ENCODE measurements around the gene TTC8. TPM values are rescaled to one million over a fixed set of nuclear protein-coding genes. Genes with fewer than 3 reads are reported as not detected.
"Not testable (repeated sequence)": the region's sequence is repeated elsewhere in the genome, so short reads cannot be mapped to it uniquely, and the experiment has no call there.

TTC8 gene
- total RNA-seq, 1 donor, result 8.9 TPM

DNA sequence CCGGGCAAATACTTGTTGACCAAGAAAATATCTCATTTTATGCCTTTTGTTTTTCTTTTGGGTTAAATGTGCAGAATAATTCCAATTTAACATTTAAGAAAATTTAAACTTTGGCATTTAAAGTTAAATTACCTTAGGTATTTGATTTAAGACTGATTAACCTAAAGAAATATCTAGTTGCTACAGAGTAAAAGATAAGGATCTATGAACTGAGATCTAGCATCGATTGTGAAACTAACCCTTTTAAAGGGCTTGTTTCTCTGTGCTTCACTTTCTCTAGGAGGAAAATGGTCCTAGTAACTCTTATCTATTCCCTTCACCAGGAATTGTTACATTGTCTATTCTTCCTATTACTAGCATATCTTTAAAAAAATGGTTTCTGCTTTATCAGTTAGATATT lies 2.6 kb upstream of the TTC8 start:
- DNase-seq (ENCODE audit: low read depth in 2 of 3, low spot score in 2 of 3), result no peak

DNA sequence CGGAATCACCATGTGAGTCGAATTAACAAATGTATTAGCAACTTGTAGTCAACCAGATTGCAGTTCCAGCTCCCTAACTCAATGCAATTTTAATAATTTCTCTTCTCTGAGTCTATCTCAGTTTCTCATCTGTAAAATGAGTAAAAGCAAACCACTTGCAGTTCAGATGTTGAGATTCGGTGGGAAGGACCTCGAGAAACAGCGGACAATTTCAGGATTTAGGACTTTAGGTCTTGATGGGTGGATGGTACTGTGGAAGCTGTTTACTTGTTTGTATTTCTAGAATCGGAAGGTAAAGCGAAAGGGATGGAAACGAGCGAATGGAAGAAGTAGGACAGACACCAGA lies 510 bp upstream of the TTC8 start:
- no peak for DNase-seq (ENCODE audit: low read depth in 2 of 3, low spot score in 2 of 3)

DNA sequence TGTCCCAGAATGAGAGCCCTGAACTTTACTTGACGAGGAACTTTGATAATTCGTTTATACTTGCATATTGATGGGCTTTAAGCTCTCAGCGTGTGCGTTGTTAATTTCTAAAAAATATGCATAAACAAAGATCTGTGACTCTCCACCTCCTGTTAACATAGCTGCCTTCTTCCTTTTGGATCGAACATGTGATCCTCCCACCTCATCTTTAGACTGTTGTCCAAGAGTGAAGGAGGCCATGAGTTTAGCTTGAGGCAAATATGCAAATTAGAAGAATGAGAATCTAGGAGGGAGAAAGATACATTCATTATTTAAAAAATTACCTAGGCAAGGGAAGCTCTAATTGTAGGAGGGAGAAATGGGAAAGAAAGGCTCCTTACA lies 617 bp downstream of the TTC8 start:
- peak in 2 of 3 donors; percentile 9 to 15 for DNase-seq (ENCODE audit: low read depth in 2 of 3, low spot score in 2 of 3)

DNA sequence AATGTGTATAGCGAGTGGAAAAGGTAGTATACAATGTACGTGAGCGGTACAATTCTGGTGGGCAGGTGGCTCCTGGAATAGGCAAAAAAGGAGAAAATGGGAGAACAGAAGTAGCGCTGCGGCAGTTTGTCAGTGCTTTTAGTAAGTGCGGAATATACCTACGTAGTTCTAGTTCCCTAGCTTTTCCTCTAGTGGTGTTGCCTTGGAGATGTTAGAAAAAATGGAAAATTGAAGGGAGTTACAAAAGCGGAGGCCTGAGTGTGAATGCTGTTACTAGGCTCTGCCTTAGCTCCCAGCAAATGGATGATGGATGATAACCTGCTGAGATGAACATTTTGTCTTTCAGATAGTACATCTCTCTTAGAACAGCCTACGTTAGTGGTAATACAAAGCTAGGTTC lies 1.1 kb downstream of the TTC8 start:
- no peak for DNase-seq (ENCODE audit: low read depth in 2 of 3, low spot score in 2 of 3)

DNA sequence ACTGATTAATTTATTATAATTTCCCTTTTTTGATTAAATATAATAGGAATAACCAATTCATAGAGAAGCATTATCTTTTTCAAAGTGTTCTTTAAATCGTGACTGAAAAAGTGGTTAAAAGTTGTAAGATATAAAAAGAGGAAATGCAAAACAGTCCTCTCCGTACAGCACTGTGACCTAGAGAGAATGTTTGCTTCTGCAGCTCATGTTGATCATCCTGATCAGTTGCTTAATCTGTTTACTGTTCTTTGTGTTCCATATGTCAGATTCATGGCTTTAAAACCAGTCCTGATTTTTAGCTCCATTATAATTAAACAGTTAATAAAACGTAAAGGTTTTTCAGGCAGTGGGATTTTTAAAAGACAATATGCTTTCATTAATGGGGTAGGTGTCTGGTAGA lies 4.7 kb downstream of the TTC8 start:
- DNase-seq (ENCODE audit: low read depth in 2 of 3, low spot score in 2 of 3), result peak in 2 of 3 donors; percentile 5 to 21

DNA sequence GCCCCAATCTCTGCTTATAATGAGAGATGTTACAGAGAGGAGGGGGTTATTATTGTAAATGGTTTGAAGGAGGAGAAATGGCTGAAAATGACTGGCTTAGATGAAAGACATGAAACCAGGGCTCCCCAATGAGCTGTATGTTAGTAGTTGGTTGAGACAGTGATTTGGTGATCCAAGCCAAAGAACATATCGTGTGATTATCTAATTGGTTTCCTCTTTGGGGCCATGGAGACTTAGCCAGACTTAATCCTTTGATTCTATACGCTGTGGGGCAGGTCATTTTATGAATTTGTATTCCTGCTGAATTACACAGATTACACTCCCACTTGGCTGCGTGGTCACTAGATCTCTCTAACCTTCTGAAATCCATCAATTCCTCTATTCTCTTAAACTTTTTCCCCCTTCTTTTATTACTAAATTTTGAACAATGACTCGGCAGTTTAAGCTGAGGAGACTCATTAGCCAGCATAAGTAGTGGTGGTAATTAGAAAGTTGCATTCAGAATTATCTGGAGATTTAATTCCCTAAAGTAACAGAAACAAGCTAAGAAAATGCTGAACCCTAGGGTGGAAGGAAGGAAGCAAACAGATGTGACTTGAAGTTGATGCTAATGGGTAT lies 5.3 kb downstream of the TTC8 start:
- DNase-seq (ENCODE audit: low read depth in 2 of 3, low spot score in 2 of 3), result peak in 1 of 3 donors; percentile 13

DNA sequence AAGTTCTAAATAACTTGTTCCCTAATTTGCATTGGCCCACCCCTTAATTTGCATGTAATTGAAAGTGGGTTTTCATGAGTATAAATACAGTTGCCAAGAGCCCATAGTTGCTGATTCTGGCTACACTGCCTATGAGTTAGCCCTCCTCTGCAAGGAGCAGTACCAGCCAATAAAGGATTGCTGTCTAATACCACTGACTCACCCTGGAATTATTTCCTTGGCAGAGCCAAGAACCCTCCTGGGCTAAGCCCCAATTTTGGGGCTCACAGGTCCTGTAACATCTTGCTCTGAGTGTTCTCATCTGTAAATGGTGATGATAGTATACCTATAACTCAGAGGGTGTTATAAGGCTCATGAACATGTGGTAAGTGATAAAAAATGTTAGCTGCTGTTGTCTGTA lies 6.8 kb downstream of the TTC8 start:
- DNase-seq (ENCODE audit: low read depth in 2 of 3, low spot score in 2 of 3), result no peak

DNA sequence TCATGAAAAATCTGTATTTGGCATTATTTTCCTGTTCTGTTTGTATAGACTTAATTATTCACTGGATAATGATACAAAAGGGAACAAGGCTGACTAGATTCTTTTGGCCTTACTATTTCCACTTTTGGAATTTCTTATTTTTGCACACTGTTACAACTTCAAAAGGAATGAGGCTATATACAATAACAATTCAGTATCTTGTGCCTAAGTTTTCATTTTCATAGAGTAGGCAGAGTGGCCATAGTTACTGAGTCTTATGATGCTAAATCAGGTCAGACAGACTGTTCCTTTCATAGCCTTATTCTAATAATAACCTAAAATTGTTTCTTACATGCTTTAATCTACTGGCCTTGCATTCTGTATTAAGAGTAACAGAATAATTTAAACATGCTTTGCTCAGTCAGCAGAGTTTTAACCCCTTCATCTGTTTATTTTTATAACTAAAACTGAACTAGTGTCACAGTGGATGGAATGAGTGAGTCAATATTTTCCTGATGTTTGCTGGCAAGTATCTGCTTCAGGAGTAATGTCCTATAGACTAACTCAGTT lies 10.5 kb downstream of the TTC8 start:
- DNase-seq (ENCODE audit: low read depth in 2 of 3, low spot score in 2 of 3), result no peak

DNA sequence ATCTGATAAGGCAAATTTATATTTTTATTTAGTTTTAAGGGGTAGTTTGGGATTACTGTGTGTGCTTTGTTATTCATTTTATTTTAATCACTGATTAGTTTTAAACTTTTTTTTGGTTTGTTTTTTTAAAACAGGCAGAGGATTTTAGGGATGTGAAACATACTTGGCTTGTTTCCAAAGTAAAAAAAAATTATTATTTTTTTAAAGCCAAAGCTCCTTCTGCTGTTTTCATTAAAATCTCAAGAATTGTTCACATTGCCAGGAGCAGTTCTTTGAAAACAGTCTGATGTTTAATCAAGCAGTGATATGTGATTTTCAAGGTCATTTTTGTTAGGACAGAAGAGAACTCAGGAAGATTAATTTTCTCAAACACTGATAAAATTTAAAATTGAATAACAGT lies 11.2 kb downstream of the TTC8 start:
- no peak for DNase-seq (ENCODE audit: low read depth in 2 of 3, low spot score in 2 of 3)

DNA sequence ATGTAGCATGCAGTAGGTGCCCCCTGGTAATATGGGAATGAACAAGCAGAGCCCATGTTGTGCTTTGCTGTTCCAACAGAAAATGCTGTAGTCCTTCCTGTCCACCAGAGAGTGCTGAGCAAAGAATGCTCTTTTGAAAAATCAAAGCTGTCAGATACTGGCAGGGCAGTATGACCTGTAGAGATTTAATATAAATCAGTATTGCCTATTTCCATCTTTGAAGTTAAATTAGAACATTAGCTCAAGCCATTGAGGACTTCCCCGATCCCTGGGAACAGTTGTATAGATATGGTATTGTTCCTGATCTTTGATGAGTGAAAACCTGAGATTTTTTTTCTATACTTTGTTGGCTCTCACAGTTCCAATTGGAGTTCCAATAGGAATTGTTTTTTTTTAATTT lies 13.0 kb downstream of the TTC8 start:
- DNase-seq (ENCODE audit: low read depth in 2 of 3, low spot score in 2 of 3), result no peak

DNA sequence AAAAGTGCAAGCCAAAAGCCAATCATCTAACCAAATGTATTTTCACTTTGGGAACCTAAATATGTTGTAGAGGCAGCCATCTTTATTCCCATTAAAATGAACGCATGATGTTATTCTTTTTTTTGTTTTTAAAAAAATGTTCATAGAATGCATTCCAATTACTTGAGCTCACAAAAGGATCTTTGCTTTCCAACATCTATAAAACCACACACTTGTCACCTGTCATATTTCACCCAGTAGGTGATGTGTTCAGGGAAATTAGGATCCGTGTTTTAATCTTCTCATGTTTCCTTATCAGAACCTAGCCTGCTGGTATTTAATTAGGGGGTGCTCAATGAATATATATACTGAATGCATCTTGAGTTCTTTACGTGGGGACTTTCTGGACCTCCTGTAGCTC lies 13.6 kb downstream of the TTC8 start:
- DNase-seq (ENCODE audit: low read depth in 2 of 3, low spot score in 2 of 3), result no peak

DNA sequence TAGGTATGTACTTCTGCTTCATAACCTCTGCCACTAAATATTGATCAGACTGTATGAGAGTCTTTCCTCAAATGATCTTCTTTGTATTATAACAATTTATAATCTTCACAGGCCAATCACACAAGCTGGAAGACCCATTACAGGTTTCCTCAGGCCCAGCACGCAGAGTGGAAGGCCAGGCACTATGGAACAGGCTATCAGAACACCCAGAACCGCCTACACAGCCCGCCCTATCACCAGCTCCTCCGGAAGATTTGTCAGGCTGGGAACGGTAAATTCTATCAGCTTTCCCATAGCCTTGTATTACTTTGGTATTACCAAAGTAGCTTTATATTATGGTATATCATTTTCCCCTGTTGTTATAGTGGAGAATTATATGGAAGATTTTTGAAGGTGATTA lies 16.5 kb downstream of the TTC8 start:
- no peak for DNase-seq (ENCODE audit: low read depth in 2 of 3, low spot score in 2 of 3)

DNA sequence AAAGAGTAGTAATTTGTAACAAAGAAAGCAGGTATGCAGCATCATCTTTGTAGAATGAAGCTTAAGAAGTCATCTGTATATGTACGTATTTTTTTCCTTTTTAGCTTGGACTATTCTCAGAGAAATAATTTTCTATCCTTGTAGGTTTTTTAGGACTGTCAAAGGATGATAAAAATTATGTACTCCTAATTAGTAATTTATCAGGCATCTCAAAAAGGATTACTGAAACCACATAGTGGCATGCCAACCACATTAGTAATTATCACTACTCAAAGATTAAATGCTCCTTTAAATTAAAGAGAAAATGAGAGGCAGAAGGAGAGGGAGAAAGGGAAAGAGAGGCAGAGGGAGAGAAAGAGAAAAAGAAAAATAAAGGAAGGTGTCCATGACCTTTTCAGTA lies 17.3 kb downstream of the TTC8 start:
- DNase-seq (ENCODE audit: low read depth in 2 of 3, low spot score in 2 of 3), result no peak

DNA sequence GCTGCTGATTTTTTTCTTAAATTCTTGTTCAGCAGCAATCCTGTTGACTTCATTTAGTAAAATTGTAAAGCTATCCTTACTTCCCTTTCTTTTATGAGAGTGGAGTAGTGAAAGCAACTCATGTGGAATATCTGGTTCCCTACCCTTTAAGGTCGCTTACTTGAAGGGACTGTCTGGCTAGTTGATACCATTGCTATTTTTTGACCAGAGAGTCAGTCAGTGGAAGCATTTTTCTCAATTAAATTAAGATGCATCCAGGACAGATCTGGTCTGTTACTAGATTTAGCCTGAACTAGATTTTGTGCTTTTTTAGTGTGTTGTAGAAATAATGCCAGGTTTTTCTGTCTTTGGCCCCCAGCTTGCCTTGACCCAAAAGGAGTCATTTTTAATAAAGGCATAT lies 18.0 kb downstream of the TTC8 start:
- DNase-seq (ENCODE audit: low read depth in 2 of 3, low spot score in 2 of 3), result no peak

DNA sequence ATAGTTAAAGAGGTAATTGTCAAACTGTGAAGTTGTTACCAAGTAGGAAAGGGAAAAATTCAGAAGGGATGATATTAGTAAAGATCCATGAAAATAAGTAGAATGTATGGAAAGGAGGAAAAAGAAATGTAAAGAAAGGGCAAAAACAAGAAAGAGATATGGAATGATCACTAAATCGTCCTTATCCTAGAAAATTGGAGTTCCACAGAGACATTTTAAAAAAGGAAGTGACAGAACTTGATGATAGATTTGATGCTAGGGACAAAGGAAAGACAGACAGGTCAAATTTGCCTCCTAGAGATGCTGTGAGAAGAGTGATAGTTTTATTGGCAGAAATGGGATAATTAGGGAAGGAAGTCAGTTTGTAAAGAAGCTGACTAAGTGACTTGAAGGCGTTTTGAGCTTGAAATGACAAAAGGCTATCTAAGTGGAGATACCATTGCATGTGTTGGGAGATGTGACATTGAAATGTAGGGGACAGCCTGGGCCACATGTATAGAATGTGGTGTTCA lies 20.6 kb downstream of the TTC8 start:
- DNase-seq (ENCODE audit: low read depth in 2 of 3, low spot score in 2 of 3), result no peak

DNA sequence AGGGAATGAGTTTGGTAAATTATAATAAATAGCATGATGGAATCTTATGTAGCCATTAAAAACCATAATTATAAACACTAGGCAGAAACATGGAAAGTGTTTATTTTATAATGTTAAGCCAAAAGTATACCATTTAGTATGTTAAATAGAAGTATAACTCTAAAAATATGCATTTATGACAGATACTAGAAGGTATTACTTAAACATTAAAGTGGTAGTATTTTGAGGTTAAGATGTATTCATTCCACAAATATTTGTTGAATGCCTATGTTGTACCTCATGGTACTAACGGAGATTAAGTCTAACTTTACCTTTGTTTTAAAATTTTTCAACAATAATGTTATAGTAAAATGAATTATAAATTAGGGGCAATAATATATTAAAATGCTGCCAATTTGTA lies 24.1 kb downstream of the TTC8 start:
- DNase-seq (ENCODE audit: low read depth in 2 of 3, low spot score in 2 of 3), result no peak

DNA sequence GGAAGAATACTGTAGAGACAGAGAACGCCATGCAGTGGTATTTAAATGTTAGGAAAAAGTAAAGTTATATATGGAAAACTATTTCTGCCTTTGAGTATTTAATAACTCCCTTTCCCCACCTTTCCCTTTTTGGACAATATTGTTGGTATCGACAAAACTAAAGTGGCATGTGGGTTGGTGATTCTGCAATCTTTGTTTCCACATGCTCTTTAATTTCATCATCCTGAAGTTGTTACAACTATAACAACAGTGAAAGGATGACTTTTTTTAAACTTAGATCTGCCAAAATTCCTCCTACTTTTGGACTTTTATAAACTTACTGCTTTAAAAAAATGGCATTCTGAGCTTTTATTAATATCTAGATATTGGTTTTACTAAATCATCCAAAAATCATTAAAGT lies 25.3 kb downstream of the TTC8 start:
- DNase-seq (ENCODE audit: low read depth in 2 of 3, low spot score in 2 of 3), result no peak

DNA sequence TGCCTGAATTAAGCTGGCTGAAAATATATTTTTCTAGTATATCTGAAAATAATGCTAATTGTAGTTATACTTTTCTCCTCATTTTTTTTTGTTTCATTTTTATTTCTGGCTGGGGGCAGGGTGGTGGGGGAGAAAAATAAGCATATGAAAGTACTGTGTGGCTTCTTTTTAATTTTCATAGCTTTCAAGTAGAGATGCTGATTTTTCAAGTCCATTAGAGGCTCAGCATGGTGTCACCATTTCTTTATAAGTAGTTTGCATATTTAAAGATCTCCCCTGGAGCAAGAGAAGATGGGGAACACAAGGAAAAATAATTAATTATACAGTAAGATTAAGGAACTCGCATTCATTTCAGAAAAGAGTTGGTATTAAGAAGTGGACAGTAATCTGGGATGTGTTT lies 27.1 kb downstream of the TTC8 start:
- no peak for DNase-seq (ENCODE audit: low read depth in 2 of 3, low spot score in 2 of 3)

DNA sequence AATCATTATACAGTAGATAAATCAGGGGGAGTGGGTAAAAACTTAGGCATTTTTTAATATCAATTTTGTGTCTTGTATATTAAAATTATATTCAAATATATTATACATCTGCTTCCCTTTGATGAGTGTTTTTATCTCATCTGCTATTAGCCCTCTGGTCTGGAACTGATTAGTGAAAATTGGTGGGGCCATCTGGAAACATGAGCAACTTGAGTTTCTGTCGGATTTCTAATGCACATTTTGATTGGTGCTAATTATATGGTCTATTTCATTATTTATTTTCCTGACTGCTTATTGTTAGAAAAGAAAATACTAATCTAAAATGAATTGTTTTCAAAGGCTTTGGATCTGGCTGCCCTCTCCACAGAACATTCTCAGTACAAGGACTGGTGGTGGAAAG lies 28.2 kb downstream of the TTC8 start:
- DNase-seq (ENCODE audit: low read depth in 2 of 3, low spot score in 2 of 3), result no peak

DNA sequence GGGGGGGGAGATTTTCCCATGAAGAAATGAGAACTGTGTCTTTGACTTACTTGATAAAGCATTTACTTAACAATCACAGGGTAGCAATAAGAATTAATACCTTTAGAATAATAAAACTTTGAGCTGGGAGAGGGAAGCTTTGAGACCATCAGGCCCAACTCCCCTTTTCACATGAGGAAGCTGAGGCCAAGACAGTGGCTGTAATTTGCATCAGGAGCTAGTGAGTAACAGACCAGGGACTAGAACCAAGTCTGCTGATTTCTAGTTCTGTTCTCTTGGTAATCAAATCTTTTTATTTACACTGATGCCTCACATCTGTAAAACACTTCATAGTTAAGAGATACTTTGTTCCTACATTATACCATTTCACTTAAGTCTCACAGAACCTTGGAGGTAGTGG lies 28.7 kb downstream of the TTC8 start:
- DNase-seq (ENCODE audit: low read depth in 2 of 3, low spot score in 2 of 3), result no peak

DNA sequence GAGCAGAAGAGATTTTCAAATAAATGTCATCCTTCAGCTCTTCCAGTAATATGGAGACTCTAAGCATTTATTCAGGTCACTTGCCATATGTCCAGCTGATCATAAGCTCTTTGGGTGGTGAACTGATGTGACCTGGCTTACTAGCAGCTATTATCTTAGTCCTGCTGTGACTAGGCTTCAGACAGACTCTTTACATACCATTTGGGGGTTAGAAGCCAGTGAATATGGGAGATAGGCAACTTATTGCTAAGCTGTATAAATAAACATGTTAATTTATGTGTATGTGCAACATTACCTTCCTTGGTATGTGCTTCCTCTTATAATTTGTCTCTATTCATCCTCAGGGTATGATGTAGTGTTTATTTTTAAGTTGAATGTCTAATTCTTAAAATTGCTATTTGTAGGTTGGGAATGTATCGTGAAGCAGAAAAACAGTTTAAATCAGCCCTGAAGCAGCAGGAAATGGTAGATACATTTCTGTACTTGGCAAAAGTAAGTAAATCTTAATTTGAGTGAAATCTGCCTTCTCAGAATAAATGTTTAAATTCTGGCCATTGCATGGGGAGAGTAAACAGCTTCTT lies 32.4 kb downstream of the TTC8 start:
- DNase-seq (ENCODE audit: low read depth in 2 of 3, low spot score in 2 of 3), result no peak

DNA sequence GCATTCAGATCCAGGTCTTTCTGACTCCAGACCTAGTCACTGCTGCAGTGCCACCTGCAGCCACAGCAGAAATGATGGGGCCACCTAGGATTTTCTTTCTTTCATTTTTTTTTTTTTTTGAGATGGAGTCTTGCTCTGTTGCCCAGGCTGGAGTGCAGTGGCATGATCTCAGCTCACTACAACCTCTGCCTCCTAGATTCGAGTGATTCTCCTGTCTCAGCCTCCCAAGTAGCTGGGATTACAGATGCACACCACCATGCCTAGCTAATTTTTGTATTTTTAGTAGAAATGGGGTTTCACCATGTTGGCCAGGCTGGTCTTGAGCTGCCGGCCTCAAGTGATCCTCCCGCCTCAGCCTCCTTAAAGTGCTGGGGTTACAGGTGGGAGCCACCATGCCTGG lies 33.4 kb downstream of the TTC8 start:
- not testable (repeated sequence) for DNase-seq (ENCODE audit: low read depth in 2 of 3, low spot score in 2 of 3)

DNA sequence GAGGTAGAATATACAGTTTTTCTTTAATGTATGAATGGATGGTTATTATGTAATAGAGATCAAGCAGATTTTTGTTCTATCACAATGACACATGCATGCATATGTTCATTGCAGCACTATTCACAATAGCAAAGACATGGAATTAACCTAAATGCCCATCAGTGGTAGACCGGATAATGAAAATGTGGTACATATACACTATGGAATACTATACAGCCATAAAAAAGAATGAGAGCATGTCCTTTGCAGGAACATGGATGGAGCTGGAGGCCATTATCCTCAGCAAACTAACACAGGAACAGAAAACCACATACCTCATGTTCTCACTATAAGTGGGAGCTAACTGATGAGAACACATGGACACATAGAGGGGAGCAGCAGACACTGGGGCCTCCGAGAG lies 34.7 kb downstream of the TTC8 start:
- DNase-seq (ENCODE audit: low read depth in 2 of 3, low spot score in 2 of 3), result not testable (repeated sequence)
